Neuronal stem cell (in vitro differentiated cells): ENCODE measurements around the gene ZFP91.

Experiments used
- DNase-seq: peaks from one replicate; pipeline ENCODE4 v3.0.0-alpha.2; 2013; ENCODE audit warnings: low spot score
- H2AFZ ChIP-seq: one replicate; pipeline ENCODE4 v1.6.1; 2013; ENCODE audit warnings: mild to moderate bottlenecking, low read length, inconsistent platforms
- H2AK5ac ChIP-seq: 2 replicates; pipeline ENCODE4 v1.6.1; 2013; ENCODE audit warnings: low read depth, mild to moderate bottlenecking, inconsistent platforms, low read length, moderate library complexity, mixed read lengths
- H2BK120ac ChIP-seq: 2 replicates; pipeline ENCODE4 v1.6.1; 2013; ENCODE audit warnings: low read depth, mild to moderate bottlenecking, inconsistent platforms, low read length, moderate library complexity, mixed read lengths
- H2BK12ac ChIP-seq: one replicate; pipeline ENCODE4 v1.6.1; 2013; ENCODE audit warnings: low read length, inconsistent platforms
- H2BK15ac ChIP-seq: 2 replicates; pipeline ENCODE4 v1.6.1; 2013; ENCODE audit warnings: mild to moderate bottlenecking, low read length, inconsistent platforms, mixed read lengths
- H2BK5ac ChIP-seq: one replicate; pipeline ENCODE4 v1.6.1; 2013; ENCODE audit warnings: inconsistent platforms, mild to moderate bottlenecking, low read length, moderate library complexity
- H3K14ac ChIP-seq: one replicate; pipeline ENCODE4 v1.6.1; 2013; ENCODE audit warnings: low read length, inconsistent platforms
- H3K18ac ChIP-seq: 2 replicates; pipeline ENCODE4 v1.6.1; 2013; ENCODE audit warnings: low read length, inconsistent platforms
- H3K23ac ChIP-seq: 2 replicates; pipeline ENCODE4 v1.6.1; 2013; ENCODE audit warnings: low read depth, mild to moderate bottlenecking, mixed read lengths, low read length, inconsistent platforms; ENCODE audit not compliant: poor library complexity
- H3K27ac ChIP-seq: replicated peaks from 3 replicates; pipeline ENCODE4 v1.5.1; 2013; ENCODE audit warnings: low read length, inconsistent platforms
- H3K27me3 ChIP-seq, 3 experiments: 2 replicates each; pipeline ENCODE4 v1.6.1; 2013; ENCODE audit warnings: low read length in 3 of 3, mild to moderate bottlenecking in 2 of 3, inconsistent platforms in 1 of 3, low read depth in 1 of 3, mixed read lengths in 1 of 3, moderate library complexity in 1 of 3; ENCODE audit not compliant: control insufficient read depth in 3 of 3, insufficient read depth in 3 of 3
- H3K36me3 ChIP-seq, 2 donors: replicated peaks in 1 of 2; 2 replicates each; pipeline ENCODE4 v1.6.1; 2013; ENCODE audit warnings: low read length in 2 of 2; ENCODE audit not compliant: control insufficient read depth in 2 of 2, insufficient read depth in 2 of 2
- H3K4ac ChIP-seq: 2 replicates; pipeline ENCODE4 v1.6.1; 2013; ENCODE audit warnings: inconsistent platforms, mild to moderate bottlenecking, low read length, moderate library complexity
- H3K4me1 ChIP-seq, 2 donors: 1 replicate in 1 of 2; 2 replicates in 1 of 2; pipeline ENCODE4 v1.6.1; 2013; ENCODE audit warnings: low read length in 2 of 2, low read depth in 1 of 2; ENCODE audit not compliant: control insufficient read depth in 2 of 2, insufficient read depth in 1 of 2
- H3K4me2 ChIP-seq: one replicate; pipeline ENCODE4 v1.6.1; 2013; ENCODE audit warnings: mild to moderate bottlenecking, low read length, inconsistent platforms; ENCODE audit not compliant: insufficient read depth, poor library complexity, severe bottlenecking
- H3K4me3 ChIP-seq, 2 donors: 2 replicates each; pipeline ENCODE4 v1.5.1; 2013; ENCODE audit warnings: low read length in 2 of 2, mild to moderate bottlenecking in 2 of 2, inconsistent platforms in 1 of 2, moderate library complexity in 1 of 2
- H3K79me1 ChIP-seq: one replicate; pipeline ENCODE4 v1.6.1; 2013; ENCODE audit warnings: low read depth, mild to moderate bottlenecking, inconsistent platforms, low read length, moderate library complexity
- H3K9ac ChIP-seq: one replicate; pipeline ENCODE4 v1.6.1; 2013; ENCODE audit warnings: mild to moderate bottlenecking, low read depth, low read length, inconsistent platforms; ENCODE audit not compliant: poor library complexity
- H3K9me3 ChIP-seq, 2 donors: replicated peaks in 1 of 2; 2 replicates each; pipeline versions ENCODE3 to v1.6.1; 2013; ENCODE audit warnings: low read length in 2 of 2, mild to moderate bottlenecking in 2 of 2, inconsistent platforms in 1 of 2, low read depth in 1 of 2, mixed read lengths in 1 of 2, moderate library complexity in 1 of 2; ENCODE audit not compliant: control insufficient read depth in 2 of 2, insufficient read depth in 1 of 2
- H4K8ac ChIP-seq: one replicate; pipeline ENCODE4 v1.6.1; 2013; ENCODE audit warnings: low read depth, mild to moderate bottlenecking, inconsistent platforms, low read length, moderate library complexity
- H4K91ac ChIP-seq: one replicate; pipeline ENCODE4 v1.6.1; 2013; ENCODE audit warnings: low read length, low read depth, mild to moderate bottlenecking, inconsistent platforms; ENCODE audit not compliant: poor library complexity
- WGBS, 2 donors: extraction: QIAGEN DNeasy Blood & Tissue Kit; methylation state at CpG; one replicate each; pipeline ENCODE4 v1.1.7; 2013; ENCODE audit warnings: missing lambda C conversion rate in 2 of 2, mixed read lengths in 1 of 2; ENCODE audit not compliant: insufficient read length in 2 of 2, insufficient replicate concordance in 1 of 2; ENCODE audit errors: extremely low coverage in 2 of 2; 5-methylcytosine and 5-hydroxymethylcytosine counted together

The ZFP91 gene

DNA sequence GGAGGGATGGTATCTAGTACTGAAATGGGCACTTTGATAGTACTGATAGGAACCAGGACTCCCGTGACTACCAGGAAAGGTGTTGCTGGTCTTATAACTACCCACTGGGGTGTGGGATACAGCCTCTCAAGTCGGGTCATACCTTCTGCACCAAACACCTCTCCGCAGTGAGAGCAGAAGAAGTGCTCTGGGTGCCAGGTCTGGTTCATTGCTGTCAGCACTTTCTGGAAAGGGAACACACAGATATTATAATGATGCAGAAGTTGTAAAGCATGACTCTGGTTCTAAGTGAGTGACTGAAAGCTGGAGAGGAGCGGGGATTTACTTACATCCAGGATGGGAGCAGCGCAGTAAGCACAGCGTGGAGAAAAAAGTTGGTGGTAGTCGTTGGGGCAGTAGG, 29.2 kb upstream of the ZFP91 start:
- H3K36me3 ChIP-seq = peaks cover 2 to 14% of the 10 kb centered on the region in 2 donors
- no peak overlapping the region for H2AFZ ChIP-seq
- H3K27me3 ChIP-seq = no peaks in the 10 kb centered on the region
- no peak overlapping the region for H2BK15ac ChIP-seq
- H3K9me3 ChIP-seq = no peaks in the 10 kb centered on the region
- no peak overlapping the region for H3K9ac ChIP-seq
- no peak overlapping the region for H2BK120ac ChIP-seq
- no peak overlapping the region for H4K8ac ChIP-seq
- no peaks in the 10 kb centered on the region for H3K79me1 ChIP-seq
- no peak for DNase-seq
- H3K14ac ChIP-seq = no peak overlapping the region
- H3K23ac ChIP-seq = no peak overlapping the region
- H2BK5ac ChIP-seq = no peak overlapping the region
- no peak overlapping the region for H3K27ac ChIP-seq
- H2BK12ac ChIP-seq = no peak overlapping the region
- no peak overlapping the region for H3K18ac ChIP-seq
- no CpG with 5 or more reads among the region's 7 CpGs for WGBS, 2 donors
- H3K4me2 ChIP-seq = no peak overlapping the region
- H3K4me1 ChIP-seq = peaks cover 0 to 2% of the 10 kb centered on the region in 2 donors
- H4K91ac ChIP-seq = no peak overlapping the region
- H3K4me3 ChIP-seq = no peak overlapping the region
- H2AK5ac ChIP-seq = no peak overlapping the region
- no peak overlapping the region for H3K4ac ChIP-seq

DNA sequence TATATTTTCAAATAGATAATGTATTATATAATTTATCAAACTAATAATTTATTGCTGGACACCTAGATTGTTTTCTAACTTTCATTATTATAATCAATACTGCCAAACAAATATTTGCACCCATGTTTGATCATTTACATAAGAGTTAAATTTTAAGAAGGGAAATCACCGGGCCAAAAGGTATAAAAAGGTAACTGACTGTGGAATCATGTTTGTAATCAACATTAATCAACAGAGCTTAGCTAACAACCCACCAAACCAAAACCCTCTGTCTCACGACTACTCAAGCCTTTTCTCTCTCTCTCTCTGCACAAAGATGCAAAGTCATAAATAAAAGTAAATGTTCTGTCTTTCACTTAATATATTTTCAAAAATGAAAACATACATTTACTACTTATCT, 18.0 kb upstream of the ZFP91 start:
- H2BK12ac ChIP-seq = no peak overlapping the region
- no peak overlapping the region for H2BK5ac ChIP-seq
- H2AFZ ChIP-seq = peak overlapping the region; percentile 63
- H2AK5ac ChIP-seq = no peak overlapping the region
- no peak overlapping the region for H3K9ac ChIP-seq
- no peak overlapping the region for H3K27ac ChIP-seq
- no peak overlapping the region for H3K4me3 ChIP-seq
- H3K27me3 ChIP-seq = no peaks in the 10 kb centered on the region
- H4K91ac ChIP-seq = no peak overlapping the region
- no peak overlapping the region for H4K8ac ChIP-seq
- no peak overlapping the region for H2BK120ac ChIP-seq
- no peak overlapping the region for H2BK15ac ChIP-seq
- no CpG with 5 or more reads among the region's 2 CpGs for WGBS, 2 donors
- peaks cover 3 to 5% of the 10 kb centered on the region in 2 donors for H3K4me1 ChIP-seq
- no peak overlapping the region for H3K4ac ChIP-seq
- no peak overlapping the region for H3K4me2 ChIP-seq
- no peak for DNase-seq
- no peaks in the 10 kb centered on the region for H3K9me3 ChIP-seq
- no peak overlapping the region for H3K23ac ChIP-seq
- no peak overlapping the region for H3K18ac ChIP-seq
- no peak overlapping the region for H3K14ac ChIP-seq
- H3K36me3 ChIP-seq = no peaks in the 10 kb centered on the region
- no peaks in the 10 kb centered on the region for H3K79me1 ChIP-seq

DNA sequence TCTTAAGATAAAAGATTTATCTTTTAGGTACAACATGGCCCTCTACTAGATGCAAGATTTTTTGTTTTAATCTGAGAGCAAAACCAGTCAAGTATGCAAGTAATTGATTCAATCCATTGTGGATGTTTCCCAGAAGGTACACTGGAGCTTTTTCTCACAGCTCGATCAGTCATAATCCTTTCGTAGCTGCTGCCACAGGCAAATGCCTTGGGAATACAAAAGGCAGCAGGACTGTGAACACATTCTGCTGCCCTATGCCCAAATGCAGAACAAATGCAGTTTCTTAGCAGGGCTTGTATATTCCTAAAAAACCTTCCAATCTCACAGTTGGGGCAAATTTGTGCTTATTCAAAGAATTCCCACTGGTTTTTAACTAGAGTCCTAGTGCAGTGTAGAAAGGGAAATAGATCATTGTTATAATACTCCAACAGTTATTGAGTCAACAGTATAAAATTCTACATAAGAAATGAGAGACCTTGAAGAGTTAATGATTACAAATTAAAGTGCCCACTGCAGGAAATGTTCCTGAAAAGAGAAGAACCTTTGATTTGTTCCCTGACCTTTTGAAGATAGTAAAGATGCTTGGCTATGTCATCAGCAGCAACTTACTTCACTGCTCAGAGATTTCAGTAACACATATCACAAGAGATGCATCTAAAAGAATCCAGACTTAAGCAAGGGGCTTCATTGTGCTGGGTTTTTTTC, 17.3 kb upstream of the ZFP91 start:
- Histone ChIP-seq H3K4me1 (peaks cover 3 to 5% of the 10 kb centered on the region in 2 donors), H3K18ac (no peak overlapping the region), H2AFZ (peak overlapping the region; percentile 63), H2AK5ac (no peak overlapping the region), H3K23ac (no peak overlapping the region), H3K14ac (no peak overlapping the region), H2BK12ac (no peak overlapping the region), H3K27me3 (no peaks in the 10 kb centered on the region), H3K27ac (no peak overlapping the region), H3K4ac (no peak overlapping the region), H2BK120ac (no peak overlapping the region), H3K9me3 (no peaks in the 10 kb centered on the region), H3K9ac (no peak overlapping the region), H3K36me3 (no peaks in the 10 kb centered on the region), H2BK5ac (no peak overlapping the region), H3K79me1 (no peaks in the 10 kb centered on the region), H4K91ac (no peak overlapping the region), H3K4me3 (no peak overlapping the region), H4K8ac (no peak overlapping the region), H2BK15ac (no peak overlapping the region), H3K4me2 (no peak overlapping the region)
- DNase-seq = no peak
- WGBS, 2 donors = no CpG with 5 or more reads among the region's 2 CpGs

DNA sequence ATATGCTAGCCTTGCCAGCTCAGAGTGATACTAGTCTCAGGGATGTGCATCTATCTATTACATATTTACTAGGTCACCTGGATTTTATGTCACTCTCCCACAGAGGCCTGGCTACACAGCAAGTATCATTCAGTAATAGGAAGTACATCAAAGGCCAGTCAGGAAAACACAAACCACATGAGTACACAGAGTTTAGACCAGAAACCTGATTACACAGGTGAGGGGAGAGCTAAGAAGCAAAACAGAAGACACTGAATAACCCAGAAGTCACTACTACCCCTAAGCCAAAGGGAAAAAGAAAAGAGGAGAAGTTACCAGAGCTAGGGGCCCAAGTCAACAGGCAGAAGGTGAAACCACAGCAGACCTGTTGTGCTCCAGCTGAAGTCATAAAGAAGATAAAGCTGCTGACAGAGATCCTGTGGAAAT, 16.5 kb upstream of the ZFP91 start:
- H2AFZ ChIP-seq = no peak overlapping the region
- no peaks in the 10 kb centered on the region for H3K79me1 ChIP-seq
- no peak overlapping the region for H2BK12ac ChIP-seq
- no peak overlapping the region for H3K4ac ChIP-seq
- H3K9ac ChIP-seq = no peak overlapping the region
- H3K4me1 ChIP-seq = peaks cover 3 to 5% of the 10 kb centered on the region in 2 donors
- no peak overlapping the region for H2BK5ac ChIP-seq
- DNase-seq = no peak
- H2AK5ac ChIP-seq = no peak overlapping the region
- H2BK120ac ChIP-seq = no peak overlapping the region
- H3K4me3 ChIP-seq = no peak overlapping the region
- no peaks in the 10 kb centered on the region for H3K9me3 ChIP-seq
- H3K18ac ChIP-seq = no peak overlapping the region
- H3K36me3 ChIP-seq = no peaks in the 10 kb centered on the region
- no peak overlapping the region for H4K8ac ChIP-seq
- no peak overlapping the region for H3K27ac ChIP-seq
- no peak overlapping the region for H3K4me2 ChIP-seq
- H4K91ac ChIP-seq = no peak overlapping the region
- no peak overlapping the region for H3K14ac ChIP-seq
- H2BK15ac ChIP-seq = no peak overlapping the region
- no peaks in the 10 kb centered on the region for H3K27me3 ChIP-seq
- no peak overlapping the region for H3K23ac ChIP-seq
